Superior temporal gyrus (tissue), 1 donor: ENCODE data around the gene IL16.
"Not testable (repeated sequence)": the region's sequence is repeated elsewhere in the genome, so short reads cannot be mapped to it uniquely, and the experiment has no call there.

Experiments used
- DNase-seq: peaks from one replicate; pipeline ENCODE4 v3.0.0-alpha.2; 2016; ENCODE audit errors: extremely low spot score

The IL16 gene

GRCh38 chr15:81336568-81336967, 139.9 kb downstream of the IL16 start:
- DNase-seq = no peak

DNA sequence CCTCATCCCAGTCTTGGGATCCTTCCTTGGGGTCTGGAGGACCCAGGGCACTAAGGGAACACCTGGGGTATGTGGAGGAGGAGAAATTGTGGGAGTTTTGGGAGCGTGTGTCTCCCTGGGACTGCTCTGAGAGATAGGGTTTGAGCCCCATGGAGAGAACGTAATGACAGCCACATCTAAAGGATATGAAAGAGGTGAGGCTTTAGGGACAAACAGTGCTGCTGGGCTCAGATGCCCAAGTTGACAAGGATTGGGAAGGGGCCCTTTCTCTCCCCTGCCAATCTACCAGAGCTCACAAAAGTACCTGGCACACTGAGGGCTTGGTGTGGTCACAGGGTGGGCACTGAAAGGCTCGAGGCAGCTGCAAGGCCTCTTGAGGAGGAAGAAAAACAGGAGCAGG, 140.6 kb downstream of the IL16 start:
- no peak for DNase-seq

GRCh38 chr15:81337713-81338157, 141.1 kb downstream of the IL16 start:
- DNase-seq = no peak

DNA sequence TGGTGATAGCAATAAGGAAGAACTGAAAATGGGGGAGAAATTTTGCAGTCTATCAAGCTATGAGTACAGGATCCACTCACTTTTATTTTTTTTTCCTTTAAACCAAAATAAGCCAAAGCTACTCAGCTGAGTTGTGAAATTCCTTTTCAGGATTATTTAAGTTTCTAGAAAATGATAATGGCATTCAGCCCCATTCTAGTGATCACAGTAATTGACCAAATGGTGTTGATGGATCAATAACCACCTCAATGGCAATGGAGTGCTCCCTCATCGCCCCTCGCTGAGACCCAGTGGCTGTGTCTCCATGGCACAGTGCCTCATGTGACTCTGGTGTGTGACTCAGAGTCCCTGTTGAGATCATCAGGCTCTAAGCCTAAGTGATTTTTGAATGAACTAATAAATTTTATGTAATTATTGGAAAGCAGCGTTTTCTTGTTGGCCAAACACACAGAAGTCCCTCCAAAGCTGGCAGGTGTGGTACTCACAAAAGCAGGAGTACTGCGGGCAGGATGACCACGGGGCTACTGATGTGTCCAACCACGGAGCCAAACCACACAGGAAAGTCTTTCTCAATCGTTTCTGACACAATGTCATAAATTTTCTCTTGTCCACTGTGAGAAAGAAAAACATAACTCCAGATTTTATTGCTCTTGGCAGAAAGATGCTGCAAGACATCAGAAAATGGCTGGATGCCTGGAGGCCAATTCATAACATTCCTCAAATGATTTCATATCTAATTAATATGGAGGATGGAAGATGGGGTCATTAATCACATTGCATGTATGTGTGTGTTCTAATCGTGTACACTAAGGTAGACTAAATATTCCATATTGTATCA, 141.7 kb downstream of the IL16 start:
- DNase-seq = no peak

- DNase-seq = no peak
Measured at GRCh38 chr15:81339321-81339720, 142.6 kb downstream of the IL16 start.

GRCh38 chr15:81339851-81340250, 143.2 kb downstream of the IL16 start:
- no peak for DNase-seq

- DNase-seq = no peak
Measured at GRCh38 chr15:81341351-81341750, 144.7 kb downstream of the IL16 start.

- DNase-seq = no peak
Measured at GRCh38 chr15:81343371-81343770, 146.7 kb downstream of the IL16 start.

DNA sequence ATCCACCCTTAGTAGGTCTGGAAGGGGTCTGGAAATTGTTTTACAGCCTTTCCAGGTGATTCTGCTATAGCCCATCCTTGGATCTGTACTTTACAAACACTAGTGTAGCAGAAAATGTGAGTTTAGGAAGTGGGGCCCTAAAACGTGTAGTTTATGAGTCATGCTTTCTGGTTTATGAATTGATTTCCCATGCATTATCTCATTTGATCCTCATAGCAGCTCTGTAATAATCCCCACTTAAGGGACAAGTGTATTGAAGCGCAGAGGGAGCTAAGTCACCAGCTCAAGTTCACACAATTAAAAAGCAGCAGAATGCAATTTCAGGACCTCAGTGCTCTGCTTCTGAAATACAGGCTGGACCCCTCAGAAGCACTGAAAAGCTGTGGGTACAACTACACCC, 149.9 kb downstream of the IL16 start:
- no peak for DNase-seq

DNA sequence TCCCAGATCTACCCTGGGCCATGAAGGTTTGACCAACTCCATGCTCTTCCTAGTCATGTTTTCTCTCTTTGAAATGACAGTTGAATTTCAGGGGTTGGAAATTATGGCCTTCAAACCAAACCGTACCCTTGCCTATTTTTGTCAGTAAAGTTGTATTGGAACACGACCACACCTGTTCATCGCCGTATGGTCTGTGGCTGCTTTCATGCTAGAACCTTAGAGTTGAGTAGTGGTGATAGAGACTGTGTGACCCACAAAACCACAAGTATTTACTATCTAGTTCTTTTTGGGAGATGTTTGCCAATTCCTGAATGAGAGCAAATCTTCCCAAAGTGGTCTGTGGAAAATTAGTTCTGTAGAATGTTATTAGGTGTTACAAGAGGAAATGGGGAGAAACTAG, 151.2 kb downstream of the IL16 start:
- no peak for DNase-seq

- DNase-seq = not testable (repeated sequence)
Measured at GRCh38 chr15:81348691-81349090, 152.0 kb downstream of the IL16 start.

GRCh38 chr15:81349271-81349670, 152.6 kb downstream of the IL16 start:
- no peak for DNase-seq

- no peak for DNase-seq
Measured at GRCh38 chr15:81351651-81352050, 155.0 kb downstream of the IL16 start.

DNA sequence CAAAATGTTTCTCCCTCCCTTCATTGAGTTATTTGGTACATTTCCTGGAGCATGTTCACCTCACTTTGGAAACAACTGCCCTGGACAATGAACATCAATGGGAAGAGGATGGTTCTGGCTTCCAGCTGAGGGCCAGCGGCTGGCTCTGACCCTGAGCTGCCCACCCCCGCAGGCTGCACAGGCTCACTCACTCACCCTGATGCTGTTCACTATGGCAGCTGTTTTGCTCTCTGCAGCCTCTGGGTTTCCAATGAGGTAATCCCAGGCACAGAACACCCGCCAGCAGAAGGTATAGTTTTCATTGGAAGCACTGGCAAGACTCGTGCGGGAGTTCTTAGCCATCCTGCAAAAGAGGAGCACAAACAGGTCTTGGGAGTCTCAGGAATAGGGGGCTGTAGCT, 159.6 kb downstream of the IL16 start:
- DNase-seq = no peak

GRCh38 chr15:81357180-81357686, 160.6 kb downstream of the IL16 start:
- no peak for DNase-seq

GRCh38 chr15:81358248-81358647, 161.6 kb downstream of the IL16 start:
- no peak for DNase-seq

DNA sequence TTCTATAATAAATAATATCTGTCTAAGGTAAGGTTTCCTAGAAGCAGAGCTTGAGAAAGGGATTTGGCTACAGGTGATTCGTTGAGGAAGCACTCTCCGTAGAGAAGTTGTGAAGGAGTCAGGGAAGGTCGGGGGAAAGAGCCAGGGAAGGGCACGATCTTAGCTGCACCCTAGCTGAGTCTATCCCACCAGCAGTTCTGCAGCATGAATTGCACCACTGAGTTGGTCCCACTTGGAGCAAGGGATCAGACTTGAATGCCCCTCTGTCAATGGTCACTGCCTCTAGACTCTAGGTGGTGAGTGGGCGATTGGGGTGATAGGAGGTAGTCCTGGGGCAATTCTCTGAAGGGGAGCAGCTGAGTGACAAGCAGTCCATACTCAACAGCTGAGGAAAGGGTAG, 163.8 kb downstream of the IL16 start:
- DNase-seq = no peak

DNA sequence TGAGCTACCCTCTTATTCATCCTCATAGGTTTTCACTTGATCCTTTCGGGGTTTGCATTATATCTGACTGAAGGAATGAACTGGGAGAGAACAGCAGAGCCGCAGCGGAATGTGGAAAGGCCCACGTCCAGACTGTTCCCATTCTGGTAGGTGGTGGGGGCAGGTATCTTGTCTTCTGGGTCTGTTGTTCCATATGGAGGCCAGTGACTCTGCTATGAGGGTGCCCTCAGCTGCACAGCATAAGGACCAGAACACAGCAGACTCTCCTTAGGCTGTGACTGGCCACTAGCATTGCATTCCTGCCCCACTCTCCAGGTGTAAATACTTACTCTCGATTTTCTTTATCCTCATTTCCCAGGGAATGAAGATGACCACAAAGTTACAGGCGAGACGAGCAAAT, 165.2 kb downstream of the IL16 start:
- DNase-seq = no peak

DNA sequence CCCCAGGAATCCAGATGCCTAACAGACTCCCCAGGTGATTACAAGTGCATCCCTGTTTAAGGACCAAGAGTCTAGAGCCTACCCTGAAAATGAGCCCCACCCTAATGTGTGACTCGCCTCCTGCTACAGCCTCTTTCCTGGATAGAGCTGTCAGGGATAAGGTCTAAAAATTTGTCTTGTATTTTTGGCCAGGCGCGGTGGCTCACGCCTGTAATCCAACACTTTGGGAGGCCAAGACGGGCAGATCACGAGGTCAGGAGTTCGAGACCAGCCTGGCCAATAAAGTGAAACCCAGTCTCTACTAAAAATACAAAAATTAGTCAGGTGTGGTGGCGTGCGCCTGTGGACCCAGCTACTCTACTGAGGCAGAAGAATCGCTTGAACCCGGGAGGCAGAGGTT, 166.1 kb downstream of the IL16 start:
- no peak for DNase-seq

GRCh38 chr15:81363276-81363675, 166.6 kb downstream of the IL16 start:
- no peak for DNase-seq
